Activated naive CD4-positive, alpha-beta T cell (primary cell): ENCODE data around the gene RASSF7.
"Not testable (repeated sequence)": the region's sequence is repeated elsewhere in the genome, so short reads cannot be mapped to it uniquely, and the experiment has no call there.

Source experiments
- DNase-seq, 4 experiments: peaks; one replicate each; lab custom pipeline; 2025; lab: John Stamatoyannopoulos, UW

The RASSF7 gene

GRCh38 chr11:560305-561147 is at the start of gene RASSF7, which contains the start of gene LMNTD2:
Gene RASSF7, plus strand, starts transcription at chr11:560970. Its CDS starts 799 bp downstream, at chr11:561769.
Gene LMNTD2, minus strand, starts transcription at chr11:560738. Its CDS starts 22 bp downstream, at chr11:560716.
- peak; percentile 91 to 98 (median 94) for DNase-seq

- no peak for DNase-seq
These were observed 47.8 kb upstream of the RASSF7 start for GRCh38 chr11:512761-513595.

- no peak for DNase-seq
These were observed 46.2 kb upstream of the RASSF7 start for GRCh38 chr11:514606-515005.

- DNase-seq, result no peak
These were observed 45.6 kb upstream of the RASSF7 start for GRCh38 chr11:515131-515530.

GRCh38 chr11:516400-516799 is 44.4 kb upstream of the RASSF7 start:
- no peak for DNase-seq

- not testable (repeated sequence) for DNase-seq
These were observed 43.7 kb upstream of the RASSF7 start for GRCh38 chr11:516918-517685.

- DNase-seq, result no peak
These were observed 42.1 kb upstream of the RASSF7 start for GRCh38 chr11:518463-519202.

GRCh38 chr11:520428-521176 is 40.2 kb upstream of the RASSF7 start:
- no peak for DNase-seq

- no peak for DNase-seq
These were observed 39.5 kb upstream of the RASSF7 start for GRCh38 chr11:521177-521688.

- no peak for DNase-seq
These were observed 34.6 kb upstream of the RASSF7 start for GRCh38 chr11:526192-526591.

GRCh38 chr11:528166-528814 is 32.5 kb upstream of the RASSF7 start:
- no peak for DNase-seq

GRCh38 chr11:528815-529727 is 31.7 kb upstream of the RASSF7 start:
- DNase-seq, result no peak

- DNase-seq, result no peak
These were observed 30.9 kb upstream of the RASSF7 start for GRCh38 chr11:529728-530411.

GRCh38 chr11:530960-531831 is 29.6 kb upstream of the RASSF7 start:
- no peak for DNase-seq

GRCh38 chr11:531919-532526 is 28.7 kb upstream of the RASSF7 start:
- DNase-seq, result no peak

GRCh38 chr11:532527-532985 is 28.2 kb upstream of the RASSF7 start:
- DNase-seq, result no peak
